A673 (cell line): Measurements from ENCODE around the gene MPPED2.

Experiments used
- CTCF ChIP-seq: fragments of 300-800, 200-600 bp; sonication (generic); conservative IDR thresholded peaks from 2 replicates; pipeline ENCODE4 v1.5.1; 2017; ENCODE audit warnings: low read depth, mild to moderate bottlenecking, antibody characterized with exemption, low read length, moderate library complexity, mixed read lengths
- EZH2 ChIP-seq: fragments of 200-600 bp; sonication (generic); IDR thresholded peaks from 2 replicates; pipeline ENCODE4 v1.6.1; 2017; ENCODE audit warnings: borderline replicate concordance, low read depth, mild to moderate bottlenecking, mixed read lengths, antibody characterized with exemption, low read length; ENCODE audit not compliant: poor library complexity, severe bottlenecking

GRCh38 chr11:30368394-30368793, 217.8 kb downstream of the MPPED2 start:
- TF ChIP-seq CTCF (no peak), EZH2 (no peak)
